Effector memory CD4-positive, alpha-beta T cell (primary cell): ENCODE measurements around the gene TWSG1.
"Not testable (repeated sequence)": the region's sequence is repeated elsewhere in the genome, so short reads cannot be mapped to it uniquely, and the experiment has no call there.

Experiments
- DNase-seq, 3 donors: peaks; one replicate each; pipeline ENCODE4 v3.0.0-alpha.2; 2020
- H3K27ac ChIP-seq: 2 replicates; pipeline ENCODE4 v1.7.0; 2013; ENCODE audit warnings: mild to moderate bottlenecking, low read length, moderate library complexity; ENCODE audit not compliant: insufficient read depth, poor library complexity, severe bottlenecking
- H3K27me3 ChIP-seq: replicated peaks from 2 replicates; pipeline ENCODE4 v1.7.0; 2013; ENCODE audit warnings: mild to moderate bottlenecking, low read length; ENCODE audit not compliant: insufficient read depth, control insufficient read depth, poor library complexity, severe bottlenecking
- H3K36me3 ChIP-seq: 2 replicates; pipeline ENCODE4 v1.7.0; 2013; ENCODE audit warnings: mild to moderate bottlenecking, low read length, moderate library complexity; ENCODE audit not compliant: control insufficient read depth, insufficient read depth
- H3K4me1 ChIP-seq: 2 replicates; pipeline ENCODE4 v1.7.0; 2013; ENCODE audit warnings: low read length, mild to moderate bottlenecking; ENCODE audit not compliant: control insufficient read depth, insufficient read depth, poor library complexity, severe bottlenecking
- H3K4me3 ChIP-seq: 2 replicates; pipeline ENCODE4 v1.7.0; 2013; ENCODE audit warnings: low read length, low read depth, mild to moderate bottlenecking; ENCODE audit not compliant: insufficient read depth, poor library complexity, severe bottlenecking
- H3K9me3 ChIP-seq: 2 replicates; pipeline ENCODE4 v1.7.0; 2013; ENCODE audit warnings: mild to moderate bottlenecking, low read length, moderate library complexity; ENCODE audit not compliant: control insufficient read depth

TWSG1 gene

GRCh38 chr18:9380101-9380500, 45.5 kb downstream of the TWSG1 start:
- Histone ChIP-seq H3K9me3 (no peaks in the 10 kb centered on the region), H3K27ac (no peak overlapping the region), H3K36me3 (no peaks in the 10 kb centered on the region), H3K4me3 (no peak overlapping the region), H3K4me1 (no peaks in the 10 kb centered on the region), H3K27me3 (no peaks in the 10 kb centered on the region)
- no peak for DNase-seq

- Histone ChIP-seq H3K9me3 (no peaks in the 10 kb centered on the region), H3K27me3 (no peaks in the 10 kb centered on the region), H3K4me1 (no peaks in the 10 kb centered on the region), H3K36me3 (no peaks in the 10 kb centered on the region), H3K4me3 (no peak overlapping the region), H3K27ac (no peak overlapping the region)
- no peak for DNase-seq
These were observed 46.2 kb downstream of the TWSG1 start for GRCh38 chr18:9380621-9381395.

- Histone ChIP-seq H3K27me3 (no peaks in the 10 kb centered on the region), H3K27ac (no peak overlapping the region), H3K36me3 (no peaks in the 10 kb centered on the region), H3K4me3 (no peak overlapping the region), H3K4me1 (no peaks in the 10 kb centered on the region), H3K9me3 (no peaks in the 10 kb centered on the region)
- no peak for DNase-seq
These were observed 52.3 kb downstream of the TWSG1 start for GRCh38 chr18:9386879-9387278.

GRCh38 chr18:9387891-9388290, 53.3 kb downstream of the TWSG1 start:
- H3K9me3 ChIP-seq = no peaks in the 10 kb centered on the region
- no peak overlapping the region for H3K27ac ChIP-seq
- H3K36me3 ChIP-seq = no peaks in the 10 kb centered on the region
- no peaks in the 10 kb centered on the region for H3K27me3 ChIP-seq
- no peak overlapping the region for H3K4me3 ChIP-seq
- no peaks in the 10 kb centered on the region for H3K4me1 ChIP-seq
- DNase-seq = no peak

- Histone ChIP-seq H3K9me3 (no peaks in the 10 kb centered on the region), H3K4me3 (no peak overlapping the region), H3K36me3 (no peaks in the 10 kb centered on the region), H3K4me1 (no peaks in the 10 kb centered on the region), H3K27me3 (no peaks in the 10 kb centered on the region), H3K27ac (no peak overlapping the region)
- no peak for DNase-seq
These were observed 55.1 kb downstream of the TWSG1 start for GRCh38 chr18:9389706-9390105.

GRCh38 chr18:9392726-9393125, 58.2 kb downstream of the TWSG1 start:
- Histone ChIP-seq H3K9me3 (no peaks in the 10 kb centered on the region), H3K4me3 (no peak overlapping the region), H3K27me3 (no peaks in the 10 kb centered on the region), H3K36me3 (no peaks in the 10 kb centered on the region), H3K4me1 (no peaks in the 10 kb centered on the region), H3K27ac (no peak overlapping the region)
- DNase-seq = no peak

GRCh38 chr18:9394046-9394445, 59.5 kb downstream of the TWSG1 start:
- H3K27me3 ChIP-seq = no peaks in the 10 kb centered on the region
- H3K4me1 ChIP-seq = no peaks in the 10 kb centered on the region
- no peak for DNase-seq
- no peak overlapping the region for H3K27ac ChIP-seq
- H3K4me3 ChIP-seq = no peak overlapping the region
- H3K36me3 ChIP-seq = no peaks in the 10 kb centered on the region
- no peaks in the 10 kb centered on the region for H3K9me3 ChIP-seq

GRCh38 chr18:9400197-9400596, 65.6 kb downstream of the TWSG1 start:
- no peaks in the 10 kb centered on the region for H3K36me3 ChIP-seq
- no peak for DNase-seq
- no peaks in the 10 kb centered on the region for H3K9me3 ChIP-seq
- no peaks in the 10 kb centered on the region for H3K27me3 ChIP-seq
- H3K4me3 ChIP-seq = no peak overlapping the region
- peaks cover 5% of the 10 kb centered on the region for H3K4me1 ChIP-seq
- no peak overlapping the region for H3K27ac ChIP-seq

GRCh38 chr18:9401176-9401575, 66.6 kb downstream of the TWSG1 start:
- no peak overlapping the region for H3K27ac ChIP-seq
- no peak overlapping the region for H3K4me3 ChIP-seq
- no peak for DNase-seq
- H3K9me3 ChIP-seq = no peaks in the 10 kb centered on the region
- no peaks in the 10 kb centered on the region for H3K36me3 ChIP-seq
- H3K4me1 ChIP-seq = peaks cover 5% of the 10 kb centered on the region
- H3K27me3 ChIP-seq = no peaks in the 10 kb centered on the region

GRCh38 chr18:9402358-9403007, 67.9 kb downstream of the TWSG1 start:
- H3K27me3 ChIP-seq, H3K4me3 ChIP-seq, DNase-seq, H3K4me1 ChIP-seq, H3K9me3 ChIP-seq, H3K36me3 ChIP-seq, H3K27ac ChIP-seq: not testable (repeated sequence)
